ENCODE data around the gene LIN37.

DNA sequence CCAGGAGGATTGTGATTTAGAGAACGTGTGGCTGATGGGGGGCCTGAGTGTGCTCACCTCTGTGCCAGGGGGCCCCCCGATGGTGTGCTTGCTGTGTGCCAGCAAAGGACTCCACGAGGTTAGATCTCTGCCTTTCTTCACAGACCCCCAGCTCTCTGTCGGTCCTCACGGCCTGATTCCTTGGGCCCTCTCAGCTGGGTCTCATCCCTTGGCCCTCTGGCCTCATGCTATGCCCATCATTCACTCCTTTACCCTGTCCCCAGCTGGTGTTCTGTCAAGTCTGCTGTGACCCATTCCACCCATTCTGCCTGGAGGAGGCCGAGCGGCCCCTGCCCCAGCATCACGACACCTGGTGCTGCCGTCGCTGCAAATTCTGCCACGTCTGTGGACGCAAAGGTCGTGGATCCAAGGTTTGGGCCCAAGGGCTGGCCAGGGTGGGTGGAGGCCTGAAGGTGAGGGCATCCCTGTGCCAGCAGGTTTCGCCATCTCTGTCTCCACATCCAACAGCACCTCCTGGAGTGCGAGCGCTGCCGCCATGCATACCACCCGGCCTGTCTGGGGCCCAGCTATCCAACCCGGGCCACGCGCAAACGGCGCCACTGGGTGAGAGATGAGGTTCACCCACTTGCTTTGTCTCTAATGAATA is 23.0 kb upstream of the LIN37 start:
- TF ChIP-seq POLR2AphosphoS5 (IDR thresholded peaks at IDR 0.05; ENCODE audit: low read depth, low read length) (no peak), REST (IDR thresholded peaks at IDR 0.05; ENCODE audit: insufficient read depth in 1 of 2, low read depth in 2 of 2, low read length in 2 of 2) (no peak), TAF1 (IDR thresholded peaks at IDR 0.05; ENCODE audit: borderline replicate concordance, insufficient read depth, low read length) (no peak)
